ENCODE measurements around the gene TMEM184A.

DNA sequence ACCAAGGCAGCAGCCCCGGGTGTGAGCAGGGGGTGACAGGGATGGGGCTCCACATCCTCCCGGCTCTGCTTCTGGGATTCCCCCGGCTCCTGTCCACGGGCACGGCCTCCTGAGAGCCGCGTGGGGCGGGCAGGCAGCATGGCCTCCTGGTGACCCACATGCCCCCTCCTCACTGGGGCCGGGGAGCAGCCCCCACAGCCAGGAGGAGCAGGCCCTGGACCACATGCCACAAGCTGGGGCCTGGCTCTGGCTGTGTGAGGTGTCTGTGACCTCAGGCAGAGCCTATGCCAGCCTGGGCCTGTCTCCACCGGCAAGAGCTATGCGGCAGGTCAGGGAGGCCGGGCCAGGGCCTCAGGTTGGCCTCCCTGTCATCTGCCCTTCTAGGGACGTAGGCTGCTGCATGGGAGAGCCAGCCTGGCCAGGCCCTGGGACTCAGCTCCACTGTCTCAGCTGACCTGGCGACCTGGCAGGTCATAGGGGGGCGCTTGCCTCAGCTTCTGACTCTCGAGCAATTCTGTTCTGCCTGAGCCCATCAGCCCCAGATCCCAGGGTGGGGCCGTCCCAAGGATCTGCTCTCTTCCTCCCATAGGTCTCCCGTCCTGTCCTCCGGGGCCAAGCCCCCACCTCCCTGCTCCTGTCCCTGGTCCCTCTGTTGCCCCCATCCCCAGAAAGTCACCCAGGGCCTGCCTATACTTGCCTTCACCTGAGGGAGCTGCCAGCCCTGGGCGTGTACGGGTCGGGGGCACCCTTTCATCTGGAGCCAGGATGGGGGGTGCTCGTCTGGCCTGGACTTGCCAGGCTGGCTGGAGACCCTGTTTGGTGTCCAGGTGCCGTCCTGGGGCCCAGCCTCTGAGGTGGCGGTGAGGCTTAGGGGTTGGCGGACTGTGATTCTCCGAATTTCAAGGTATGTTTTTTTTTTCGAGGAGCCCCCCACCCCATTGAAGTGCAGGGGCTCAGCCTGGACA lies 3.9 kb upstream of the TMEM184A start:
- no peak for TF ChIP-seq POLR2A (IDR thresholded peaks at IDR 0.05)
- TF ChIP-seq, protein P1, sequence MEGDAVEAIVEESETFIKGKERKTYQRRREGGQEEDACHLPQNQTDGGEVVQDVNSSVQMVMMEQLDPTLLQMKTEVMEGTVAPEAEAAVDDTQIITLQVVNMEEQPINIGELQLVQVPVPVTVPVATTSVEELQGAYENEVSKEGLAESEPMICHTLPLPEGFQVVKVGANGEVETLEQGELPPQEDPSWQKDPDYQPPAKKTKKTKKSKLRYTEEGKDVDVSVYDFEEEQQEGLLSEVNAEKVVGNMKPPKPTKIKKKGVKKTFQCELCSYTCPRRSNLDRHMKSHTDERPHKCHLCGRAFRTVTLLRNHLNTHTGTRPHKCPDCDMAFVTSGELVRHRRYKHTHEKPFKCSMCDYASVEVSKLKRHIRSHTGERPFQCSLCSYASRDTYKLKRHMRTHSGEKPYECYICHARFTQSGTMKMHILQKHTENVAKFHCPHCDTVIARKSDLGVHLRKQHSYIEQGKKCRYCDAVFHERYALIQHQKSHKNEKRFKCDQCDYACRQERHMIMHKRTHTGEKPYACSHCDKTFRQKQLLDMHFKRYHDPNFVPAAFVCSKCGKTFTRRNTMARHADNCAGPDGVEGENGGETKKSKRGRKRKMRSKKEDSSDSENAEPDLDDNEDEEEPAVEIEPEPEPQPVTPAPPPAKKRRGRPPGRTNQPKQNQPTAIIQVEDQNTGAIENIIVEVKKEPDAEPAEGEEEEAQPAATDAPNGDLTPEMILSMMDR (IDR thresholded peaks at IDR 0.05), result no peak

Measured in breast epithelium (tissue), 3 donors.